Stimulated activated naive CD4-positive, alpha-beta T cell (primary cell): ENCODE results near the gene DGKQ.

ENCODE experiments used
- DNase-seq, 6 experiments: peaks; one replicate each; lab custom pipeline; 2025; lab: John Stamatoyannopoulos, UW

The DGKQ gene

DNA sequence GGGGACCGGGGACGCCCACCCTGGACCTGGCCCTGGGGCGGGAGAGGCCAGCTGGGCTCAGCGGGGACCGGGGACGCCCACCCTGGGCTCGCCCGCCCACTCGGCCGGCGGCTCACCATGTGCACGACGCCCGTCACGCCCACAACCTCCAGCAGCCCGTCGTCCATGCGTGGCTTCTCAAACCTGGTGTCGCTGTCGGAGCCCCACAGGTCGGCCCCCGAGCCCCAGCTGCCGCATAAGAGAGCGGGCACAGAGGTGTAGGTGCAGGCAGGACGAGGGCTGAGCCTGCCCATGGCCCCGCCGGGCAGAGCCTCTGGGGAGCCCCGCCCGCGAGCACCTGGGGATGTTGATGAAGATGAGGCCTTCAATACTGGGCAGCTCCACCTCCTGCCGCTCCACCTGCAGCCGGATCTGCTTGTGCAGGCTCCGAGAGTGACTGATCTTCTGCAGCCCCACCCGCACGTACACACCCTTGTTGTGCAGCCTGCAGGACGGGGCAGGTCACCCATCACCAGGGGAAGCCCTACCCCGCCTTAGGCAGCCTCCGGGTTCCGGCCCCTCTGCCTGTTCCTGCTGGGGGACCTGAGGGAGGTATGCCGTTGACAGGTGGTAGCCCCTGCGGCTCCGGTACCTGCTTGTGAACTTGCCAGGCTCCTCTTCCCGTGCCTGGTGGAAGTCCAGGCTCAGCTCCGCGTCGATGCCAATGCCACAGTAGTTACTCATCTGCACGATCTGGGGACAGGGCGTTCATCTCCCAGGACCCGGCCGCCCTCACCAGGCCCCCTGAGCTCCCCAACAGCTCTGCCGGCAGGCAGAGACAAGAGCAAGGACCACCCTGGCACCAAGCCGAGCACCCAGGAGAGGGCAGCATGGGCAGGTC is 11.8 kb downstream of the DGKQ start:
- no peak for DNase-seq

DNA sequence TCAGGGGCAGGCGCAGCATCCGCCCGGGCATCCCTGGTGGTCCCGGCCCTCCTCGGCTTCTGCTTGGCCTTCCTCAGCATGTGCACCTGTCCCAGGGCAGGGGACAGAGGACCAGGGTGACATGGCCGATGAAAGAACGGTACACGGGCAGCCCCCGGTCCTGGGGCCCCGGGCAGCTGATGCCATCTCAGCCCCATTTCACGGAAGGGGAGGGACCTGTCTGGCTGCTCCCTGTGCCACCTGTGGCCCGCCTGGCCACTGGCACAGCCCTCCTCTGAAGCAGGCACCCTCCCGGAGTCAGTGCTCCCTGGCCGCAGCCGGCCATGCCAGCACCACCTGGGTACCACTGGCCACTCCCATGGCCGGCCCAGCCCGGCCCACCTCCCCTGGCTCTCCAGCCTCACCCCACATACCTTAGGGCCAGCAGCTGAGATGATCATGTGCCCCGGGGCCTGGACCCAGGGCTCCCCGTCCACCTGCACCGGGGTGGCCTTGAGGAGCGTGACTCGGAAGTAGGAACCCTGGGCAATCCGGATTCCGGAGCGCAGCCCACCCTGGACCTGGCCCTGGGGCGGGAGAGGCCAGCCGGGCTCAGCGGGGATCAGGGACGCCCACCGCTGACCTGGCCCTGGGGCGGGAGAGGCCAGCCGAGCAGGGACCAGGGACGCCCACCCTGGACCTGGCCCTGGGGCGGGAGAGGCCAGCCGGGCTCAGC is 12.6 kb downstream of the DGKQ start:
- no peak for DNase-seq

DNA sequence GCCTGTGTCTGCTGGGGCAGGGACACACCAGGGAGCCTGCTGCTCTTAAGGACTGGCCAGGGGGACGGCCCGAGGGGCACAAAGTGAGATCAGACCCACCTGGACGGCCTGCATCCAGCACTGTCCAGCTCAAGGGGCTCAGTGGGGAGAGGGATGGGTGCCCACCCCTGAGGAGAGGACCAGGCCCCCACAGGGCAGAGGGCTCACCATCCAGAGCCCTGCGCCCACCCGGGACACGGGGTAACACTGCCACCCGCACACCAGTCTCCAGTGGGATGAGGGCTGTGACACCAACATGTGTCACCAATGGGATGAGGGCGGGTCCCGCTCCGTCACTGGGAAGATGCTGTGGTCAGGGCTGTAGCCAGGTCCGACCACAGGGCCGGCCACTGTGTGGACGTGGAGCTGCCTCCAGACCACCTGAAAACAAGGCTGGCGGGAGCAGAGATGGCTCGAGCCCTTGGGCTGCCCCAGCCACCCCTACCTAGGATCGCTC is 13.2 kb downstream of the DGKQ start:
- no peak for DNase-seq

DNA sequence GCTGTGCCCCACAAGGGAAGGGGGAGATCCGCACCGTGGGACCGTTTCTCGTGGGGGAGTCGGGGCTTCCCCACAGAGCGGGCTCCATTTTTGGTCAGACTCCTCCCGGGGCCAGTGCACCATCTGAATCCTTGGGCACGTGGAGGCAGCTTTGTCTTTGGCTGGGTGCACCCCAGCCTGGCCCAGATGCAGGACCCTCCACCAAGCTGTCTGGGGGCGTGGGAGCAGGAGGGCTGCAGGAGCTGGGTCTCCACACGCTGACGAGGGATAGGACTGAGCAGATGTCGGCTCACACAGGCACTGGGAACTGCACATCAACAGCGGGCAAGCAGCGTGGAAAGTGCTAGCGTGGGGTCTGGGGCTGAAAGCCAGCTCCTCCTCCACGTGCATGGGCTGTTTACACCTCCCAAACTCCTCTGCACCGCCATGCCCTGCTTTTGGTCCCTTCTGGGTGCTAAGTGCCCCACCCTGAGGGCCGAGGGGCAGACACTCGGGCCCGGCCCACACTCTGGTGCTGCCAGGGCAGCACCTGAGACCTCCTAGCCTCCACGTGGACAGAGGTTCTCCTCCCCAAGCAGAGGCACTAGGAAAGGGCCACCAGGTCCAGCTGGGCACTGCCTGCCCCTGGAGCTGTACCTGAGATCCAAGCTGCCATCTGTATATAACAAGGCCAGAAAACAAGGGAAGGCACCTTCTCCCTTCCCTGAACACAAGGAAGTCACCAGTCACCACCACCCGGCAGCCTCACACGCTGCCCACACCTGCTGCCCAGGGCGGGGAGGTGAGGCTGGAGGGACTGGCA is 13.8 kb downstream of the DGKQ start:
- DNase-seq: no peak

DNA sequence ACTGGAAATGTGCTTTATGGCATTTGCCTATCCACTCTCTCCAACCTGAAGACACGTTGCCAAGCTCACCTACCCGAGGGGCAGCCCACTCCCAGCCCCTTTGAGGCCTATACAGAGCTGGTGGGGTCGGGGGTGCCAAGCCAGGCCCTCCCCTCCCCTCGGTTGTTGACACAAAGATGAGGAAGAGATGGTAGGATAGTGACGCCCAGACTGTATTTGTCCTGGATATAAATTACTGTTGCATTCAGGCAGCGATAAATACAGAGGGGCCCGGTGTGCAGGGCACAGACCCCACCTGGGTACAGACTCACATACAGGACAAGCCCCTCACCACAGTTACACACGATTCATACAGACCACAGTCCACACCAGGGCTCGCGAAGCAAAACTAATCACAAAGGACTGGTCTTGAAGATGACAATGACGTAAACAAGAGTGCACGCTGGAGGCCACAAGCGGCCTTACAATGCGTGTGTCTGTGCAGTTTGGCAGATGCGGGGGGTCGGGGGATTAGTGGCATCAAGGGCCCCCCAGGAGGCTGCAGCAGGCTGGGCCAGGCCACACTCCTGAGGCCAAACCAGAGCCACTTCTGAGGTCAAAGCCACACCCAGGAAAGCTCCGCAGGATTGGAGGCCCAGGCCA is 14.6 kb downstream of the DGKQ start:
- no peak for DNase-seq

DNA sequence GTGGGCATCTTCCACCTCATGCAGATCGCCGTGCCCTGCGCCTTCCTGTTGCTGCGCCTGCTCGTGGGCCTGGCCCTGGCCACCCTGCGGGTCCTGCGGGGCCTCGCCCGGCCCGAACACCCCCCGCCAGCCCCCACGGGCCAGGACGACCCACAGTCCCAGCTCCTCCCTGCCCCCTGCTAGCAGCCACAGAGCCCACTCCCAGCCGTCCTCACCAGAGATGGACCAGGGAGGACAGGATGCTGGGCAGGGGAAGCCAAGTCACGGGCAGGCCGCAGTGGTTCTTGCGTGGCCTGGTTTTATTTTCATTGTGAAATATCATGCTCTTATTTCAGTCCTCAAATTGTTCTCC is 15.1 kb downstream of the DGKQ start:
- no peak for DNase-seq

DNA sequence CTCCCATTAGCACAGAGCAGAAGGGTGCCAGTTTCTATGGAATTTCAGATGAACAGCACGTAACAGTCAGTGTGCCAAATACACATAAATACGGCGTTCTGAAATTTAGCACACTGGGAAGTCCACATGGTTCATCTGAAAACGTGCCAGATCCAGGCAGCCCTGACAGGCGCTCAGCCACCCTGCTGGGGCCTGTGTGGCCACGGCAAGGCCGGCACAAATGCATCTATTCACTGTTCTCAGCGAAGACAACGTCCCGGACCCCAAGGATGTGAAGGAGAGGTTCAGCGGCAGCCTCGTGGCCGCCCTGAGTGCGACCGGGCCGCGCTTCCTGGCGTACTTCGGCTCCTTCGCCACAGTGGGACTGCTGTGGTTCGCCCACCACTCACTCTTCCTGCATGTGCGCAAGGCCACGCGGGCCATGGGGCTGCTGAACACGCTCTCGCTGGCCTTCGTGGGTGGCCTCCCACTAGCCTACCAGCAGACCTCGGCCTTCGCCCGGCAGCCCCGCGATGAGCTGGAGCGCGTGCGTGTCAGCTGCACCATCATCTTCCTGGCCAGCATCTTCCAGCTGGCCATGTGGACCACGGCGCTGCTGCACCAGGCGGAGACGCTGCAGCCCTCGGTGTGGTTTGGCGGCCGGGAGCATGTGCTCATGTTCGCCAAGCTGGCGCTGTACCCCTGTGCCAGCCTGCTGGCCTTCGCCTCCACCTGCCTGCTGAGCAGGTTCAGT is 15.6 kb downstream of the DGKQ start:
- no peak for DNase-seq

DNA sequence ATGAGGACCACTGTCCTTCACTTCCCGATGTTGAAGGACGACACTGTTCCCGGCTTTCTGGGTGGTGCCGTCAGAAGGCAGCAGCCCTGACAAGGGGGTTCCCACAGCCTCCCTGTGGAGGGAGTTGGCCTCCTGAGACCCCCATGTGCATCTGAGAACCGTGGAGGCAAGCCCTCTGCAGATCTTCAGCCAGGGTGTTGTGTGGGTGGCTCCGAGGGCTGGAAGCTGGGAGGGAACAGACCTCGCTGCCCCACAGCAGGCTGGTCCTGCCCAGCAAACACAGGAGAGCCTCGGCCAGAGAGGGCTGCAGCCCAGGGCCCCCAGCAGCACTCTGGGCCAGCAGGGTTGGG is 16.2 kb downstream of the DGKQ start:
- no peak for DNase-seq

DNA sequence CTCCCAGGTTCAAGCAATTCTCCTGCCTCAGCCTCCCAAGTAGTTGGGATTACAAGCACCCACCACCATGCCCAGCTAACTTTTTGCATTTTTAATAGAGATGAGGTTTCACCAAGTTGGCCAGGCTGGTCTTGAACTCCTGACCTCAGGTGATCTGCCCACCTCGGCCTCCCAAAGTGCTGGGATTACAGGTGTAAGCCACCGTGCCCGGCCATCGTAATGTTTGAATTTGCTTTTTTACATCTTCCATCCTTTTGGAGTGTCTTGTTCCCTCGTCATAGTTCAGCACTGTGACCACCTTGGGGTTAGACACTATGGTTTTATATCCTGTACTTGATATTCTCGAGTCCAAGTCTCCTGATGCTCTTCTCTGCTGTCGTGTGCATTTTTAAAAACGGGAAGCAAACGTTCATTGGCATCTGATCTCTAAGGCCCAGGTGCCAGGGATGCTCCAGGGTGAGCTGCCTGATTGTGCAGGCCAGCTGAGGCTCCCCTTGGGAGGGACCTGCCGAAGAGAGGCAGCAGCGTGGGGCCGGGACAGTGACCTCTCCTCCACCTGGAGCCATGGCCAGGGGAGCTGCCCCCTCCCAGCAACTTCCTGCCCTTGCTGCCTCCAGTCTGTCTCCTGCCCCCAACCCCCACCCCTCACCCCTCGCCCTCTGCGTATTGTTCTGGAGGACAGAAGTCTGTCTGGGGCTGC is 16.7 kb downstream of the DGKQ start:
- DNase-seq: no peak

DNA sequence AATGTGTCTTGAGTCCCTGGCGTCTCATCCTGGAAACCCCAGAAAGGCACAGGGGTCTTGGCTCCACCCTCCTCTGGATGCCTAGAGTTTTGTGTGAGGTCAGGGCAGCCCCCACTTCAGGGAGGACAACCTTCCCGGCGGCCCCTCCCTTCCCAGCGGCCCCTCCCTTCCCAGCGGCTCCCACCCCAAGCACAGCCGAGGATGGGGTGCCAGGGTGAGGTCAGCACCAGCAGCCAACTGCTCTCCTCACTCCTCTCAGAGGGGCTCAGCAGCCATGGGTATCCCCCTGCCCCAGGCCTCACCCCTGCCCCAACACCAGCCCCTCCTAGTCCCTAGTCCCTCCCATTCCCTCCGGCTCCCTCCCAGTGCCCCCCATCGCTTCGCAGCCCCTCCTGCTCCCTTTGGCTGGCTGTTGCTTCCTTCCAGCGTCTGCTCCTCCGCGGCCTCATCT is 17.4 kb downstream of the DGKQ start:
- no peak for DNase-seq

DNA sequence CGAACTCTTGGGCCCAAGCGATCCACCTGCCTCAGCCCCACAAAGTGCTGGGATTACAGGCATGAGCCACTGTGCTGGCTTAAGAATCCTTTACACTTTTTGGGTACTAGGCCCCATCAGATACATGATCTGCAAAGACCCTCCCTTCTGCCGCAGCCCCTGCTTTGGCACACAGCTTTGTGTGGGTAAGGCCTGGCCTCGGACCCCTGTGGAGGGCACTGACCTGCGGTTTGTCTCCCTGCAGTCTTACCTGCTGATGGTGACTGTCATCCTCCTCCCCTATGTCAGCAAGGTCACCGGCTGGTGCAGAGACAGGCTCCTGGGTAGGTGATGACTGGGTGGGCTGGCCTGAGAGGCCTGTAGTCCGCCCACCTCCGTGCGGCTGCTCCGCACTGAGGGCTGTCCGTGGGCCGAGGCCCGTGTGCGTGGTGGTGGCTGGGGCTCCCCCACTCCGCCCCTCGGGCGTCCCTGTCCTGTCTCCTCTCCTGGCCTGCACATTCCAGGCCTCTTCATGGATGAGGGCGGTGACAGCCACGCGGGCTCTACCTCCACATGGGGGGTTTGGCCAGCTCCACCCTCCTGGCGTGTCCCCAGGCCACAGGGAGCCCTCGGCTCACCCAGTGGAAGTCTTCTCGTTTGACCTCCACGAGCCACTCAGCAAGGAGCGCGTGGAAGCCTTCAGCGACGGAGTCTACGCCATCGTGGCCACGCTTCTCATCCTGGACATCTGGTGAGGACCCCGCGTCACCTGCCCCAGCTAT is 18.0 kb downstream of the DGKQ start:
- no peak for DNase-seq

DNA sequence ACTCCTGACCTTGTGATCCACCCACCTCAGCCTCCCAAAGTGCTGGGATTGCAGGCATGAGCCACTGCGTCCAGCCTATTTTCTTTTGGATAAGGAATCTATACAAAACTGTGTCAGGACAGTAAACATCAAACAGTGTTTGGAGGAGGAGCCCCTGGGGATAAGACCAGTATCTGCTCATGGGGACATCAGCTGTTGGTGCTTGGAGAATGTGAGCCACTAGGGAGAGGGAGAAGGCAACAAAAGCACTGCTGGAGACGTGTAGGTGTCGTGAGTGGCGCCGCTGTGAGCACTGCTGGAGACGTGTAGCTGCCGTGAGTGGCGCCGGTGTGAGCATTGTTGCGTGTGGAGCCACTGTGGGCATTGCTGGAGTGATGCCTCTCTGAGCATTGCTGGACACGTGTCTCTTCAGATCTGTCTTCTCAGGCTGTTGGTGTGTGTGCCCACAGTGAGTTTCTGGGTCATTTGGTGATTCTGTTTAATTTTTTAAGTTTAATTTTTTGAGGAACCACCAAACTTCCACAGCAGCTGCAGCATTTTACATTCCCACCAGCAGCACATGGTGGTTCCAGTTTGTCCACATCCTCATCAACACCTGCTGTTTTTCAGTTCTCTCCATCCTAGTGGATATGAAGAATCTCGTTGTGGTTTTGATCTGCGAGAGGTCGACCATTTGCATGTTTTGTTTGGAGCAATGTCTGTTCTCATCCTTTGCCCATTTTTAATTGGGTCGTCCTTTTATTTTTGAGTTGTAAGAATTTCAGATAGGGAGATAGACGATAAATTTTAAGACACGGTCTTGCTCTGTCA is 19.0 kb downstream of the DGKQ start:
- no peak for DNase-seq

DNA sequence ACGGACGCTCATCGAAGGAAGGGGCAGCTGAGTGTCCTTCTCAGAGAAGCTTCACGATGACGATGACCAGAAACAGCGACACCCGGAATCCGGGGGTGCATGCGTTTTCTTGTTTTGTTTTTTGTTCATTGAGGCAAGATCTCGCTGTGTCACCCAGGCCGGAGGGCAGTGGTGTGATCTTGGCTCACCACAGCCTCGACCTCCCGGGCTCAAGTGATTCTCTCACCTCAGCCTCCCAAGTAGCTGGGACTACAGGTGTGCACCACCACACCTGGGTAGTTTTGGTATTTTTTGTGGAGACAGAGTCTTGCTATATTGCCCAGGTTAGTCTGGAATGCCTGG is 19.8 kb downstream of the DGKQ start:
- DNase-seq: no peak

DNA sequence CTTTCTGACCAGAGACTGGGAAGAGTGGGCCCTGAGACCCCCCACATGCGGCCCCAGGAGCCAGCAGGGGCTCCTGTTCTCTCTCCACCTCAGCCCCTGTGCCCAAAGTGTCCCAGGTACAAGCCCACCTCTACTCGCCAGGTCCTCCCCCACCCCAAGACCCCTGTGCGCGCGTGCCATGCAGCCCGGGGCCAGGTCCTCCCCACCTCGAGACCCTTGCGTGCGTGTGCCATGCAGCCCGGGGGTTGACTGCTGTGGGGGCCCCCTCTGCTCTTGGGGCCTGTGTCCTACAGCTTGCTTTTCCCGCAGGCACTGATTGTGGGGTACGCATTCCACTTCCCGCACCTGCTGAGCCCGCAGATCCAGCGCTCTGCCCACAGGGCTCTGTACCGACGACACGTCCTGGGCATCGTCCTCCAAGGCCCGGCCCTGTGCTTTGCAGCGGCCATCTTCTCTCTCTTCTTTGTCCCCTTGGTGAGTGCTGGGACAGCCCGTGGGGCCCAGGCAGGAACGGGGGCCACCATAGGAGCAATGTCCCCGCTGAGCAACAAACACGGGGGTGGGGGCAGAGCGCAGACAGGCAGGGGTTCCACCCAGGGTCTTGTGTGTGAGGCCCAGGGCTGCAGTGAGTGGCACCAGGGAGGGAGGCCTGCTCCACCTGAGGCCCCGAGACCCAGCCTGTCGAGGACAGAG is 20.3 kb downstream of the DGKQ start:
- no peak for DNase-seq

DNA sequence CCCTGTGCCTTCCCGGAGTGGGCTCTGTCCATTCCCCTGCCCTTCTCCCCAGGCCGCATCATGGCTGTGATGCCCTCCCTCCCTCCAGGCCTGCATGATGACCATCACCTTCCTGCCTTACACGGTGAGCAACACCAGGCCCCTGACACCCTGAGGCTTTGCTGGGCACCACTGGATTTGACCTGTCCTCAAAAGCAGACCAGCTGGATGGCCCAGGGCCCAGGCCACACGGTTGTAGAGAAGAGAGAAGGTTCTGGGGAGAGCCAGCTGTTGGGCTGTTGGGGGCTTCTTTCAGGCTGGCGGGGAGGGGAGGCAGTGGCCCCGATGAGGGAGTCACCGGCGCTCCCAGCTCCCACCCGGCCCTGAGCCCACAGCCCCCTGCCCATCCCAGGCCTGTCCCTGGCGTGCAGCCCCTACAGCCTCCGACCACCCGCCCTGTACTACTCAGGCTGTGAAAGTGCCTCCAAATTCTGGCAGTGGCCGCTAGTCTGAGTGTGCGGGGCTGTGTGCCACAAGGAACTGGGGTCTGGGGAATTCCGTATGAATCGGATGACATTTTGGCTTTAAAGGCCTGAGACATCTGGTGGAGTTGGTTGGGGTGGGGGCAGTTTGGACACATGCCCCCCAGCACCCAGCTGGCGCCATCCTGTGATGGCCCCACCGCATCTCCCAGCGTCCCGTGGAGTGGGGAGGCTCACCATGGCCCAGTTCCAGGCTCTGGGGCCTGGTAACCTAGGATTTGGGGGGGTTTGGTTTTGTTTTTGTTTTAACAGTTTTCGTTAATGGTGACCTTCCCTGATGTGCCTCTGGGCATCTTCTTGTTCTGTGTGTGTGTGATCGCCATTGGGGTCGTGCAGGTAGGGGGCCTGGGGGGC is 21.5 kb downstream of the DGKQ start:
- no peak for DNase-seq

DNA sequence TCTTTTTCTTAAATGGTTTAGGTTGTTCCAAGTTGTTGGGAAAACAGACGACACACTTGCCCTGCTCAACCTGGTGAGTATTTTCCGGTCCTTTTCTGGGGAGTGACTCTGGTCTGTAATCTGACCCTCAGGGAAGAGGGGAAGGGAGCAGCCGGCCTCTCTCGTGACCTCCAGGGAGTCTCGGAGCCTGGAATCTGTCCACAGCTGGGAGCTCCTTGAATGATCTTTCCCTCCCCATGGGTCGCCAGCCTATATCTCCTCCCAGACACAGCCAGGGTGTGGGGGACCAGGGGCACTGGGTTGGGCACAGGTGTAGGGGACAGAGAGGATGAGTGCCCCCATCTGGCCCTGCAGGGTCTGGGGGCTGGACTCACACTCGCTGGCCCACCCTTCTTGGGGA is 22.2 kb downstream of the DGKQ start:
- no peak for DNase-seq

DNA sequence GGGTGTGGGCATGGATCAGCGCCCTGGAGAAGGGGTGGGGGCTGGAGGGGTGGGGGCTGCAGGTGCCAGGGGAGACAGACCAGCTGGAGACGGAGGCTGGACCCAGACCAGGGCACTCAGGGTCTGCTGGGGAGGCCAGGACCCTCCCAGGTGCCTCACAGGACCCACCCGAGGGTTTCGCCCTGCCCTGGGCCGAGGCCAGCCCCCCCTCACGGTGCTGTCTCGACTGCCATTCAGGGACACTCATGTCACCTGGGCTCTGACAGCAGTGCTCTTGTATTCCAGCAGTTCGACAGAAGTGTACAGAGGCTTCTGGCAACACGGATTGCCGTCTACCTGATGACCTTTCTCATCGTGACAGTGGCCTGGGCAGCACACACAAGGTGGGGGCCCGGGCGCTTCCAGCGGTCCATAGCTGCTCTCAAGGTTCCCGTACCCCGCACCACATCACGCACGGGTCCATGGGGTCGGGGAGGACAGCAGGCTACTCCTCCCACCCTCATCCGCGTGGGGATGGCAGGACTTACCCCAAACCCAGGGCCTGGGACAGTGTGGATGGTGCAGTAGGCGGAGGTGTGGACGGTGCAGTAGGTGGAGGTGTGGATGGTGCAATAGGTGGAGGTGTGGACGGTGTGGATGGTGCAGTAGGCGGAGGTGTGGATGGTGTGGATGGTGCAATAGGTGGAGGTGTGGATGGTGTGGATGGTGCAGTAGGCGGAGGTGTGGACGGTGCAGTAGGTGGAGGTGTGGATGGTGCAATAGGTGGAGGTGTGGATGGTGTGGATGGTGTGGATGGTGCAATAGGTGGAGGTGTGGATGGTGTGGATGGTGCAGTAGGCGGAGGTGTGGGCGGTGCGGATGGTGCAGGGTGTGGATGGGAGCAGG is 23.0 kb downstream of the DGKQ start:
- DNase-seq: no peak
